HFFc6 (cell line): ENCODE data around the gene BSCL2. TPM values are rescaled to one million over a fixed set of nuclear protein-coding genes. Genes with fewer than 3 reads are reported as not detected.
A peak's percentile ranks its signal among the peaks of the same experiment; 100 is the strongest.
"Not testable (repeated sequence)": the region's sequence is repeated elsewhere in the genome, so short reads cannot be mapped to it uniquely, and the experiment has no call there.

ENCODE experiments used
- DNase-seq: peaks from one replicate; pipeline ENCODE4 v3.0.0-alpha.2; 2018
- H3K27ac Mint-ChIP-seq: 2 replicates; pipeline ENCODE4 v1.8.0; 2020; ENCODE audit warnings: mild to moderate bottlenecking, mixed read lengths
- H3K27me3 Mint-ChIP-seq: 2 replicates; pipeline ENCODE4 v1.8.0; 2021; ENCODE audit warnings: mild to moderate bottlenecking, moderate library complexity, mixed read lengths; ENCODE audit not compliant: insufficient read depth
- H3K36me3 Mint-ChIP-seq: 2 replicates; pipeline ENCODE4 v1.8.0; 2021; ENCODE audit warnings: low read depth, mixed read lengths
- H3K4me1 Mint-ChIP-seq: 2 replicates; pipeline ENCODE4 v1.8.0; 2020; ENCODE audit warnings: low read depth, mixed read lengths
- H3K4me3 Mint-ChIP-seq: 2 replicates; pipeline ENCODE4 v1.8.0; 2020; ENCODE audit warnings: mild to moderate bottlenecking, moderate library complexity, mixed read lengths
- H3K9me3 Mint-ChIP-seq: 2 replicates; pipeline ENCODE4 v1.8.0; 2020; ENCODE audit warnings: mild to moderate bottlenecking, mixed read lengths
- total RNA-seq, 6 experiments: library from RNA; stranded (reverse); fragmentation: NEBNext Ultra II Directional; extraction: Animal tissue kit (Norgen Biotek cat#: 25700); gene quantifications; 2 replicates in 1 of 6; 3 replicates in 5 of 6; pipeline ENCODE4 v1.2.3, GENCODE V29; 2021
- TF ChIP-seq, protein P1 (sequence below): fragments of 200-600 bp; sonication (generic); IDR thresholded peaks from 2 replicates; pipeline ENCODE4 v1.5.0; 2021; ENCODE audit warnings: antibody characterized with exemption, mild to moderate bottlenecking

Gene BSCL2
- total RNA-seq, 6 experiments from 2014 or later = 50.7 to 67.4 (median 56.8) TPM

GRCh38 chr11:62752177-62752785 is 45.1 kb upstream of the BSCL2 start:
- Mint-ChIP-seq H3K27me3 (peaks cover 6% of the 10 kb centered on the region), H3K9me3 (no peaks in the 10 kb centered on the region), H3K4me1 (peaks cover 5% of the 10 kb centered on the region; the same call in 1 of the 2 replicates), H3K4me3 (no peak overlapping the region; the same call in 1 of the 2 replicates), H3K27ac (no peak overlapping the region), H3K36me3 (peaks cover 10% of the 10 kb centered on the region; the same call in 1 of the 2 replicates)
- TF ChIP-seq, protein P1, sequence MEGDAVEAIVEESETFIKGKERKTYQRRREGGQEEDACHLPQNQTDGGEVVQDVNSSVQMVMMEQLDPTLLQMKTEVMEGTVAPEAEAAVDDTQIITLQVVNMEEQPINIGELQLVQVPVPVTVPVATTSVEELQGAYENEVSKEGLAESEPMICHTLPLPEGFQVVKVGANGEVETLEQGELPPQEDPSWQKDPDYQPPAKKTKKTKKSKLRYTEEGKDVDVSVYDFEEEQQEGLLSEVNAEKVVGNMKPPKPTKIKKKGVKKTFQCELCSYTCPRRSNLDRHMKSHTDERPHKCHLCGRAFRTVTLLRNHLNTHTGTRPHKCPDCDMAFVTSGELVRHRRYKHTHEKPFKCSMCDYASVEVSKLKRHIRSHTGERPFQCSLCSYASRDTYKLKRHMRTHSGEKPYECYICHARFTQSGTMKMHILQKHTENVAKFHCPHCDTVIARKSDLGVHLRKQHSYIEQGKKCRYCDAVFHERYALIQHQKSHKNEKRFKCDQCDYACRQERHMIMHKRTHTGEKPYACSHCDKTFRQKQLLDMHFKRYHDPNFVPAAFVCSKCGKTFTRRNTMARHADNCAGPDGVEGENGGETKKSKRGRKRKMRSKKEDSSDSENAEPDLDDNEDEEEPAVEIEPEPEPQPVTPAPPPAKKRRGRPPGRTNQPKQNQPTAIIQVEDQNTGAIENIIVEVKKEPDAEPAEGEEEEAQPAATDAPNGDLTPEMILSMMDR = no peak
- DNase-seq = no peak

- not testable (repeated sequence) for H3K9me3 Mint-ChIP-seq, H3K27ac Mint-ChIP-seq, H3K27me3 Mint-ChIP-seq, DNase-seq, H3K36me3 Mint-ChIP-seq, H3K4me3 Mint-ChIP-seq, H3K4me1 Mint-ChIP-seq
Observed at GRCh38 chr11:62749931-62750330, 42.7 kb upstream of the BSCL2 start.

GRCh38 chr11:62747475-62748160 is 40.4 kb upstream of the BSCL2 start:
- peaks cover 10% of the 10 kb centered on the region; the same call in 1 of the 2 replicates for H3K36me3 Mint-ChIP-seq
- no peaks in the 10 kb centered on the region for H3K4me1 Mint-ChIP-seq
- no peaks in the 10 kb centered on the region for H3K27me3 Mint-ChIP-seq
- TF ChIP-seq, protein P1 = no peak
- no peak overlapping the region for H3K27ac Mint-ChIP-seq
- H3K4me3 Mint-ChIP-seq = no peak overlapping the region
- H3K9me3 Mint-ChIP-seq = no peaks in the 10 kb centered on the region
- DNase-seq = no peak

DNA sequence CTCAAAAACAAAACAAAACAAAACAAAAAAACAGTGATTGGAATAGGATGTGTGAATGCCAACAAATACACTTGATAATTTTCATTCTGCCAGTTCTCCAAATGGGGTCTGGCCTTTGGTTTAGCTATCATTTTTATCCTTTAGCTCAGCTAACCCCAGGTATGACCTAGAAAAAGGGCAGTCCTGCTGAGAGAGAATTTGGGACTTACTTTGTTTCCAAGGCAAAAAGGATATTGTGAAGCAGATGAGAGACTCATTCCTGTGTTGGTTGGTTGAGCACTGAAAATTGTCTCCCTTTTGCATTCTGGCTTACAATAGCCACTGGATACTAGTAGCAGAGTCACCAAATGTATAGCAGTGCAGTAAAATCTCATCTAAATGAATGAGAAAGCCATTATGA is 30.0 kb upstream of the BSCL2 start:
- no peak overlapping the region for H3K27ac Mint-ChIP-seq
- no peaks in the 10 kb centered on the region for H3K9me3 Mint-ChIP-seq
- TF ChIP-seq, protein P1 = no peak
- H3K4me1 Mint-ChIP-seq = peaks cover 7% of the 10 kb centered on the region; the same call in 1 of the 2 replicates
- H3K4me3 Mint-ChIP-seq = no peak overlapping the region
- peaks cover 2% of the 10 kb centered on the region; the same call in 1 of the 2 replicates for H3K27me3 Mint-ChIP-seq
- peaks cover 17% of the 10 kb centered on the region for H3K36me3 Mint-ChIP-seq
- no peak for DNase-seq

- DNase-seq = no peak
- no peak overlapping the region for H3K4me3 Mint-ChIP-seq
- H3K27ac Mint-ChIP-seq = peak overlapping the region; percentile 40; the same call in 1 of the 2 replicates
Observed at GRCh38 chr11:62732830-62733229, 25.6 kb upstream of the BSCL2 start.

DNA sequence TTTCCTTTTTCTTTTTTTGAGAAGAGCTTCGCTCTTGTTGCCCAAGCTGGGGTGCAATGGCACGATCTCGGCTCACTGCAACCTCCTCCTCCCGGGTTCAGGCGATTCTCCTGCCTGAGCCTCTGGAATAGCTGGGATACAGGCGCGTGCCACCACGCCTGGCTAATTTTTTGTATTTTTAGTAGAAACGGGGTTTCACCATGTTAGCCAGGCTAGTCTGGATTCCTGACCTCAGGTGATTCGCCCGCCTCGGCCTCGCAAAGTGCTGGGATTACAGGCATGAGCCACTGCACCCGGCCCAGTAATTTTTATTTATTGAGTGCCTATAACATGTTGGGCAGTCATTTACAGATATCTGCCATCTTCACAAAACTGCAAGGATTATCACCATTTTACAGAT is 22.9 kb upstream of the BSCL2 start:
- Mint-ChIP-seq H3K36me3 (peaks cover 29% of the 10 kb centered on the region), H3K4me1 (peaks cover 26% of the 10 kb centered on the region), H3K4me3 (peak overlapping the region; percentile 96), H3K27ac (peak overlapping the region; percentile 26; the same call in 1 of the 2 replicates)
- H3K9me3 Mint-ChIP-seq, DNase-seq, H3K27me3 Mint-ChIP-seq: not testable (repeated sequence)

More at GRCh38 chr11:62732830-62733229, 25.6 kb upstream of the BSCL2 start:
- Mint-ChIP-seq H3K9me3 (no peaks in the 10 kb centered on the region), H3K4me1 (peaks cover 19% of the 10 kb centered on the region), H3K27me3 (peaks cover 5% of the 10 kb centered on the region; the same call in 1 of the 2 replicates), H3K36me3 (peaks cover 16% of the 10 kb centered on the region)
- TF ChIP-seq, protein P1 = peak; percentile 60
